Stimulated activated CD8-positive, alpha-beta memory T cell treated with anti-CD3 and anti-CD28 coated beads, Interleukin-4, amount 100 ng/mL, for 48 hours (primary cell): ENCODE data around the gene SEMA5B.

Source experiments
- DNase-seq: peaks from one replicate; pipeline ENCODE4 v3.0.0-alpha.2; 2020

The SEMA5B gene

DNA sequence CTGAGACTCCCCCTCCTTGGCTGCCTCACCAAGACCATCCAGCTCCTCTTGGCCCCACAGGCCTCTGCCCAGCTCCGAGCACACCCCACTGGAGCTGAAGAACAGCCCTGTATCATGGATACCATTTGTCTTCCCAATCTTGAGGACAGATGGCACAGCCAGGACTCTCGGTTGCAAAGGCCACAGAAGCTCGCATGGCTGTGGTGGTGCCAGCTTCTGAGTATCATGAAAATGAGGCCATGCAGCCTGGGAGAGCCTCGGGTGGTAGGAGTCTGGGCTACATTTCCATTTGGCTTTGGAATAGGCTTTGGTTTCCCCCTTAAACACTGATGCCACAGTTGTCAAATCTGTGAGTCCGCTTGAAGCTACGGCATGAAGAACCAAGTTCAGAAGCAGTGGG, 106.6 kb downstream of the SEMA5B start:
- no peak for DNase-seq

DNA sequence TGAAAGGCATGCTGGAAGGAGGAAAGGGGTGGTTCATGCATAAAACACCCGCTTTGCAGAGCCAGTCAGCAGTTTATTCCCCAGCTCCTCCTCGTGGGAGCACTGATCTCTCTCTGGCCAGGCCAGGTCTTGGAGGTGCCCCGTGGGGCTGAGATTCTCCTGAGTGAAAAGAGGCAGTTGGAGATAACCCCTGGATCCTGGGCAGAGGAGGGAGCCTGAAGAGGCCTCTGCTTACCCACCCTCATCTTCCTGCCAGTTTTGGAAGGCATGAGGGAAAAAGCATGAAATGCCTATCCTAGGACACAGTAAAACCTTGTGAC, 108.3 kb downstream of the SEMA5B start:
- no peak for DNase-seq

GRCh38 chr3:122918576-122919290, 108.8 kb downstream of the SEMA5B start:
- no peak for DNase-seq

- DNase-seq: no peak
These were observed 110.2 kb downstream of the SEMA5B start for GRCh38 chr3:122917412-122917811.

GRCh38 chr3:122916580-122916979, 111.0 kb downstream of the SEMA5B start:
- no peak for DNase-seq

- DNase-seq: no peak
These were observed 111.5 kb downstream of the SEMA5B start for GRCh38 chr3:122916084-122916483.

DNA sequence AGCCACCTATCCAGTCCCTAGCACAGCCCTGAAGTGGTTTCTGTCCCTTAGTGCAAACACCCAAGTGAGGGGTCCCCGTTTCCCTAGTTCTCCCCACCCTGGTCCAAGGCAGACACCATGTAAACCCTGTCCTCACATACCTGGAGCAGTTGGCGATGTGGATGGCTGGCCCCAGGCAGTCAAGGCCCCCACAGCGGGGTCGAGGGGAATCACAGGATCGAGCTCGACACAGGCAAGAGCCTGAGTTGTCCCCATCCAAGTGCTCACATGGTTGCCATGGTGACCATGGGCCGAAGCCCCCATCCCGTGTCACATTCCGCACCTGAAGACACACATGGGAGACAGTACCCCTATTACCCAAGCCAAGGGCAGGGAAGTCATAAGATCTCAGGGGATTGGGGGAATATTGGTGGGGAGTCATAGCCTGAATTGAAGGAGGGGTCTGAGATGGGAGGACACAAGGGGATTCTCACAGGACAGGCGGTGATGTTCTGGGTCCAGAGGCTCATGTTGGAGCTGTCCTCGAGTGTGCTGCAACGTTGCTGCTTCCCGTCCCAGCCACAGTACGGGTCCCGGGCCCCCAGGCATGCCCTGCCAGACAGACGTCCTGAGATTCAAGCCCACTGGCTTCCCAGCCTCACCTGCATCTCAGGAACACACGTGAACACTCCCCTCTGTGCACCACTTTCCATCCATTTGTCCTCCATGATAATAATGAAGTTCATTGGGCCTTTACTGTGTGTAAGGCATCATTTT, 112.1 kb downstream of the SEMA5B start:
- no peak for DNase-seq

DNA sequence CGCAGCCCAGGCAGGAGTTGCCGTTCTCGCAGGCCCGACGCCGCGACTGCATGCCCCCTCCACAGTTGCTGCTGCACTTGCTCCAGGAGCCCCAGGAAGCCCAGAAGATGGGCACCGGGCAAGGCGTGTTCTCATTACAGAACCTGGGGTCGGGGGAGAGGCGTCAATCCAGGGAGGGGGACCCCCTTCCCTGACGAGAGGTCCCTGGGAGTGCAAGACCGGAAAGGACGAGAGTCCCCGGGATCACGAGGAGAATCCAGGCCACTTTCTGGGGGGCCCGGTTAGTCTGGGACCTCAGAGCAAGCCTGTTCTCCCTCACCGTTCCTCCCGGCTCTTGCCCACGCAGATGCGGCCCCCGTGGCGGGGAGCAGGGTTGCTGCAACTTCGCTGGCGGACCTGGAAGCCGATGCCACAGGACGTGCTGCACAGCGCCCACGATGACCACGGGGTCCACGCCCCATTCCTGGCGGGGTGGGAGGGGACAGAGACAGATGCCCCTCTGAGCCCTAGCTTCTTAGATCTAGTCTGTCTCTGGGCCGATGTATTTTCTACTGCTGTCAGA, 113.9 kb downstream of the SEMA5B start:
- no peak for DNase-seq

DNA sequence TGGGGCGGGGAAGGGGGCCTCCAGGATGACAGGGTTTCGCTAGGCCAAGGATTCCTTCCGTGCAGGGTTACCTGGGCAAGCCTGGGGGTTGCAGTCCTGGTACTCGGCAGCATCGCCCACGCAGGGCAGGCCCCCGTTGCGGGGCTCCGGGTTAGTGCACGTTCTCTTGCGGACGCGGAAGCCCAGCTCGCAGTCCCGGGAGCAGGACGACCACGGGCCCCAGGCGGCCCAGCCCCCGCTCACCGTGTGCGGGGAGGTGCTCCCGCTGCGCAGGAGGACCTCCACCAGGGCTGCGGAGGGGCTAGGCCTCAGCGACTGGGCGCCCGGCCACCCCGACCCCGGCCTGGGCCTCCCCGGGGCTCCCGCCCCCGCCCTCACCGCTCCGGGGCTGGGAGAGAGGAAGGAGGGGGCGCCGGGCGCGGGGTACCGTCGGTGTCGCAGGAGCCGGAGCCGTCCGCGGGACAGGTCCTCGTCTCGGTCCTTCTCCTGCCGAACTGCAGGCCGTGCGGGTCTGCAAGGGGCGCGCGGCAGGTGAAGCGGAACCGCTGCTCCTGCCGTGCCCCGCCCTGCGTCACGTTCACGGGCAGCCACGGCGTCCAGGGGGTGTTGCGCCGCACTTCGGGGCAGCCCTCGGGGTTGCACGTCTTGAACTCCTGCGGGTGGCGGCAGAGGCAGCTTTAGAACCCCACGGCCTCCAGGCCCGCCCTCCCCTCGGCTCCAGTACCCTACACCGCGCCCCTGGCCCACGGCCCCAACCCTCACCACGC, 114.6 kb downstream of the SEMA5B start:
- DNase-seq: no peak

DNA sequence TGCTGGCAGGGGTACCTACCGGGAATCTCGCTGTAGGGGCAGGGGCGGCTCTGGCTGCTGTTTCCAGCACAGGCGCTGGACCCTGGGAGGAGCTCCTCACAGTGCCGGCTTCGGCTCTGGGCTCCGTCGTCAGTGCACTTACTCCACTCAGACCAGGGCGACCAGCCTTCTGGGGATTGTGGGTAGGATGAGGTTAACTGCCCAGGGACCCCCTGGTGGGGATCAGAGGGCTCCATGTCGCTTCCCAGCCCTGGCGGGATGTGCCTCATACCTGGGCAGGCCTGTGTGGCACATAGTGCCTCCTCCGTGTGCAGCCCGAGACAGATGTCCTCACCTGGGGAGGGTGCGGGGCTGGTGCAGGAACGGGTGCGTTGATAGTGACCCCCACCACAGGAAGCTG, 115.7 kb downstream of the SEMA5B start:
- no peak for DNase-seq

- no peak for DNase-seq
These were observed 119.3 kb downstream of the SEMA5B start for GRCh38 chr3:122908251-122908650.

DNA sequence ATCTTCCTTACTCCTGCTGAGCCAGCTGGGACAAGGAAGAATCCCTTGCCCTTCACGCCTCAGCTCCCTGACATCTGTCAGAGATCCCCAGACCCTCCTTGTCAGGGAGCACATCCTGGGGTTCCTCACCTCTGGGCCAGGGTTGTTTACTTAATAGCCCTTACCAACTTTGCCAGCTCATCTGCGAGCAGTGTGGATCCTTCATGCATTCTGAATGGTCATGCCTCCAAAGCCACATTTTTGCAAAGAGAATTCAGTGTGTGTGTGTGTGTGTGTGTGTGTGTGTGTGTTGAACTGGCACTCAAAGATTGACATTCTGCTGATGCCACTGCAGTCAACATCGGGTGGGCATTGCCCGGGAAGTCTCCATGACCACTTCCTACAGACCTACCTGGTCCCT, 120.1 kb downstream of the SEMA5B start:
- no peak for DNase-seq

- DNase-seq: no peak
These were observed 124.4 kb downstream of the SEMA5B start for GRCh38 chr3:122903171-122903570.

DNA sequence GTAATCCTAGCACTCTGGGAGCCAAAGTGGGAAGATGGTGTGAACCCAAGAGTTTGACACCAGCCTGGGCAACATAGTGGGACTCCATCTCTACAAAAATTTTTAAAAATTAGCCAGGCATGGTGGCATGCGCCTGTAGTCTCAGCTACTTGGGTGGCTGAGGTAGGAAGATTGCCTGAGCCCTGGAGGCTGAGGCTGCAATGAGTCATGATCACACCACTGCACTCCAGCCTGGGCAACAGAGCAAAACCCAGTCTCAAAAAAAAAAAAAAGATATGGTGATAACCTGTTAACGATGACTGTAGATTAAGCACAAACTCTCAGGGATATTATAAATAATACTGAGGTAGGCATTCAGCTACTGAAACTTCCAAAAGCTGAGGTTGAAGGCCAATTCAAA, 125.2 kb downstream of the SEMA5B start:
- DNase-seq: no peak

DNA sequence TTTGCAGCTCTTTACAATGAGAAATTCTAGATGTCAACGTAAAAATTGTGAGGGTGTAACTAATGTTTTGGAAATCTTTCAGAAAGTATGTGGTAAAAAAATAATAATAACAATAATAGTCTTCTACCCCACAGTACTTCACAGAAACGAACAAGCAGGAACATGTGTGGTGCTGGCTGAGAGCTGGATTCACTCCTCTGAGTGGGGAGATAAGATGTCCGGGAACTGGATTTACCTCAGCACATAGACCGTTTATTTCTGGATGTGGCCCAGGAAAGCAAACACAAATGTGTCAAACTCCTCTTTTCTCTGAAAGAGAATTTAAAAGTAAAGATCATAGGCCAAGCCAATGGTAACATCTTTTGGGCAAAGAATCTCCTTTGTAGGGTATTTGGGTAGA, 129.3 kb downstream of the SEMA5B start:
- DNase-seq: no peak

DNA sequence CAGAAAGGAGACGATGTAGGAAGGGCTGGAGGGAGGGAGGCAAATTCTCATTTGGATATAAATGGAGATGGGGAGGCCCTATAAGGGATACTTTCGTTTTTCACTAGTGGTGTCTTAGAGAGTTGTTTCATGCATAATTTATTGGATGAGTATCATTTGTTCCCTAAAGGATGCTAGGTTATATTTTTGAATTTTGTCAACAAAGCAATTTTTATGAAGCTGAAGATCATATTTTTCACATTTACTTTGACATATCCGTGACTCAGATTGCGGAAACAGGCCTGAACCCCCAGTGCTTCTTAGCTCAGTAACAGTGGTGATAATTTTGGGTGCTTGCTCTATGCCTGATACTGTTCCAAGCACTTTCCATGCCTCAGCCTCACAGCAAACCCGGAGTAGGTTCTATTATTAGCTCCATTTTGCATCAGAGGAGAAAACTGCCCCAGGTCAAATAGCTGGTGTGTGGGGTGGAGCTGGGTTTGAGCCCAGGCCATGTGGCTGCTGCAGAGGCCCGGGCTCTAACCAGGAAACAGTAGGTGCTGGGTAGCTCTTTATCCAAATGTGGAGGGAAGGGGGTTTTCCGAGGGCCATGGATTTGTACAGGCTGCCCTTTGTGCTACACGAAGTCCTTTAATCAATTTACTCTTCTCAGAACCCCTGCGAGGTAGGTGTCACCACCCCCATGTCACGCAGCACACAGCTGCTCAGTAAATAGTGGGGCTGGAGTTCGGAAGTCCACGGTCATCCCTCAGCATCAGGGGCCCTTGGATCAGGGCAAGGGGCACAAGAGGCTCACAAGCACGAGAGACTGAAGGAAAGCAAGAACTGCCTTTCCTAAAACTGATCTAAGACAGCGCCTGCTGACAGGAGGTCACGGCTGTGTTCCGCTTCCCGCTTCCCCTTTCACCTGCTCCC, 133.6 kb downstream of the SEMA5B start:
- no peak for DNase-seq

DNA sequence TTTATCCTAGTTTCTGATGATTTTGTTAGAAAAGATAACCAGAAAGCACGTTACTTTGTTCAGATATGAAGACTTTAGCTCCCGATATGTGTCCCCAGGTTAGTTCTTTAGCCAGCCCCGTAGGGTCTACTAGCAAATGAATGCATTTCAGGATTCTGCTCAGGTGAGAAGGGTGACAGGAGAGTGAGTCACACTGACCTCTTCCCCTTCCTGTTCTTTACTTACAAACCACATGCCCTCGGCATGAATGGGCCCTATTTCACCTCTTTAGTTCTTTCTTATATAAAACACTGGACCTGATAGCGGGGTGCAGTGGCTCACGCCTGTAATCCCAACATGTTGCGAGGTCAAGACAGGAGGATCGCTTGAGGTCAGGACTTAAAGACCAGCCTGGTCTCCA, 134.3 kb downstream of the SEMA5B start:
- DNase-seq: no peak

- DNase-seq: no peak
These were observed 135.2 kb downstream of the SEMA5B start for GRCh38 chr3:122892118-122892960.

DNA sequence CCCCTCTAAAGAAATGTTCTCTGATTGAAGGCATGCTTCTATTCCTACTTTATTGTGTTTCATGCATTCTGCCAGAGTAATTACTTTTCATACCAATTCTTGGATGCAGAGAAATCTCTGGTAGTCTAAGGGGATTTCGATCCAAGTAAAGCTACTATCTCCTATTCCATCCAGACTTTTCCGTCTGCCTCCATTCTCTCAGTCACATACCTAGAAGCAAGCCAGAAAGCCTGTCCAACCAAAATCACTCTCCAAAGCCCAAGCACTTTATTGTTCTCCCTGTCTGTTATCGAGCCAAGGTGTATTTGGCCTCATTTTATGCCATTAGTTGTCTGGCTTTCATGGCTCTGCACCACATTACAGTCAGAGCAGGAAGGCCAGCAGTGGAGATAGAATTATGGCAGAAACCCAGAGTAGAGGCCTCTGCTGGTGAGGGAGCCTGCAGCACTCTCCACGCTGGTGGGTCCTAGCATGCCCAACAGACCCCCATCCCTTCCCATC, 136.8 kb downstream of the SEMA5B start:
- DNase-seq: no peak

DNA sequence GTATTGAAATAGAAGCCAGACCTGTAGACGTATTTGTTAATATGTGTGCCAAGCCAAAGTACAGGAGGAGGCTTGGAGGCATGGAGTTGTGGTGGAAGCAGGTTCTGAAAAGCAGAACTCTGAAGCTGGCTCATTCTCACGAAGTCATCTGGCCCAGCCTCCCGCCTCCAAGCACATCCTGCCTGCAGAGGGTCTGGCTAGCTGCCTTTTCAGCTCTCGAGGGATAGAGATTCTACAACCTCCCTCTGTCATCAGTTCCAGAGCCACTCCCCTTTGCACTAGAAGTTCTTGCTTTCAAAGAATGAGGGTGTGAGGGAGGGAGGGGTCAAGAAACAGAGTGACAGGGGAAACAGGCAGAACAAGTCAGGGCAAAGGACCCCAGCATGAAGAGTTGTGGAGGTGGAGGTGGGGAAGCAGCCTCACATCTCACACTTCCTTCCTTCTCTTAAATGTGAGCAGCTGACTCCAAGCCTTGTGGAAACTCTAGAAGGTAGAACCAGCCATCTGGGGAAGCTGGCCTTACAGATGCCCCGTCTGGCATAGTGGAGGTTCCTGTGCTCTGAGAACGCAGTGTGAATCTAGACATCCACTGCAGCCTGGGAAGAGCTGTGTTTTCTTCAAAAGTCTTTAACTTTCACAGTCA, 137.4 kb downstream of the SEMA5B start:
- DNase-seq: no peak

GRCh38 chr3:122886946-122887345, 140.6 kb downstream of the SEMA5B start:
- DNase-seq: no peak
